Karpas-422 (cell line): ENCODE results near the gene LRRC74B. TPM values are rescaled to one million over a fixed set of nuclear protein-coding genes. Genes with fewer than 3 reads are reported as not detected.
"Not testable (repeated sequence)": the region's sequence is repeated elsewhere in the genome, so short reads cannot be mapped to it uniquely, and the experiment has no call there.

ENCODE experiments used
- DNase-seq: peaks from one replicate; pipeline ENCODE4 v3.0.0-alpha.2; 2015
- H2AFZ ChIP-seq: fragments of 200-600 bp; sonication (generic); 2 replicates; pipeline ENCODE4 v1.6.1; 2014; ENCODE audit warnings: antibody characterized with exemption, low read length, mixed read lengths
- H3K27ac ChIP-seq: fragments of 200-600 bp; sonication (generic); 2 replicates; pipeline ENCODE4 v1.5.1; 2014; ENCODE audit warnings: mild to moderate bottlenecking, low read length, moderate library complexity
- H3K27me3 ChIP-seq: fragments of 200-600 bp; sonication (generic); 2 replicates; pipeline ENCODE4 v1.6.1; 2014; ENCODE audit warnings: low read length, mixed read lengths
- H3K36me3 ChIP-seq: fragments of 200-600 bp; sonication (generic); 2 replicates; pipeline ENCODE4 v1.6.1; 2014; ENCODE audit warnings: low read length, mixed read lengths; ENCODE audit not compliant: insufficient read depth
- H3K4me1 ChIP-seq: fragments of 200-600 bp; sonication (generic); 2 replicates; pipeline ENCODE4 v1.6.1; 2014; ENCODE audit warnings: mild to moderate bottlenecking, low read length, mixed read lengths
- H3K4me2 ChIP-seq: fragments of 200-600 bp; sonication (generic); 2 replicates; pipeline ENCODE4 v1.6.1; 2014; ENCODE audit warnings: low read length, low read depth, mild to moderate bottlenecking; ENCODE audit not compliant: poor library complexity, severe bottlenecking
- H3K4me3 ChIP-seq: fragments of 200-600 bp; sonication (generic); 2 replicates; pipeline ENCODE4 v1.5.1; 2014; ENCODE audit warnings: mild to moderate bottlenecking, antibody characterized with exemption, low read length, mixed read lengths
- H3K79me2 ChIP-seq: fragments of 200-600 bp; sonication (generic); 2 replicates; pipeline ENCODE4 v1.6.1; 2014; ENCODE audit warnings: mild to moderate bottlenecking, low read length, mixed read lengths
- H3K9ac ChIP-seq: fragments of 200-600 bp; sonication (generic); 2 replicates; pipeline ENCODE4 v1.6.0; 2014; ENCODE audit warnings: low read length
- H3K9me2 ChIP-seq: fragments of 200-600 bp; sonication (generic), shearing (Covaris generic); replicated peaks from 2 replicates; pipeline ENCODE4 v1.6.0; 2014; ENCODE audit warnings: mild to moderate bottlenecking, low read length, moderate library complexity; ENCODE audit not compliant: insufficient read depth
- H3K9me3 ChIP-seq: fragments of 300-700, 200-600 bp; sonication (generic); 2 replicates; pipeline ENCODE4 v1.6.1; 2014; ENCODE audit warnings: low read length, mixed read lengths
- H4K20me1 ChIP-seq: fragments of 200-600 bp; sonication (generic); 2 replicates; pipeline ENCODE4 v1.6.1; 2014; ENCODE audit warnings: mild to moderate bottlenecking, antibody characterized with exemption, low read length, low read depth; ENCODE audit not compliant: insufficient read depth
- total RNA-seq: library from RNA; depleted of rRNA; stranded (reverse); fragments of >200 nt; shearing (Covaris generic); gene quantifications from 2 replicates; pipeline ENCODE4 v1.2.3, GENCODE V29; 2014; ENCODE audit warnings: low replicate concordance

Gene LRRC74B
- total RNA-seq, 1 experiment from 2014 or later = not detected

- peaks cover 35% of the 10 kb centered on the region for H3K4me1 ChIP-seq
- no peak overlapping the region for H2AFZ ChIP-seq
- H3K9ac ChIP-seq = no peak overlapping the region
- H3K36me3 ChIP-seq = no peaks in the 10 kb centered on the region
- no peaks in the 10 kb centered on the region for H3K27me3 ChIP-seq
- H4K20me1 ChIP-seq = no peaks in the 10 kb centered on the region
- no peaks in the 10 kb centered on the region for H3K79me2 ChIP-seq
- no peak overlapping the region for H3K4me3 ChIP-seq
- no peaks in the 10 kb centered on the region for H3K9me3 ChIP-seq
- H3K4me2 ChIP-seq = no peak overlapping the region
- no peak overlapping the region for H3K27ac ChIP-seq
- DNase-seq = no peak
- H3K9me2 ChIP-seq = no peaks in the 10 kb centered on the region
Measured at GRCh38 chr22:21047035-21047661, 1.4 kb downstream of the LRRC74B start.

GRCh38 chr22:21047730-21048129 is 2.0 kb downstream of the LRRC74B start:
- Histone ChIP-seq H4K20me1 (no peaks in the 10 kb centered on the region), H2AFZ (no peak overlapping the region), H3K9me2 (no peaks in the 10 kb centered on the region), H3K27ac (no peak overlapping the region), H3K9ac (no peak overlapping the region), H3K4me1 (peaks cover 35% of the 10 kb centered on the region), H3K79me2 (no peaks in the 10 kb centered on the region), H3K4me2 (no peak overlapping the region), H3K36me3 (no peaks in the 10 kb centered on the region), H3K4me3 (no peak overlapping the region), H3K27me3 (no peaks in the 10 kb centered on the region), H3K9me3 (no peaks in the 10 kb centered on the region)
- DNase-seq = no peak

GRCh38 chr22:21048448-21048847 is 2.7 kb downstream of the LRRC74B start:
- H3K36me3 ChIP-seq, H2AFZ ChIP-seq, H3K9ac ChIP-seq, H3K27me3 ChIP-seq, DNase-seq, H3K4me3 ChIP-seq, H3K9me3 ChIP-seq, H3K9me2 ChIP-seq, H3K79me2 ChIP-seq, H4K20me1 ChIP-seq, H3K27ac ChIP-seq, H3K4me2 ChIP-seq: not testable (repeated sequence)
- H3K4me1 ChIP-seq = peaks cover 35% of the 10 kb centered on the region

- H3K9ac ChIP-seq = not testable (repeated sequence)
Measured at GRCh38 chr22:21048965-21049364, 3.2 kb downstream of the LRRC74B start.

GRCh38 chr22:21051145-21051830 is 5.5 kb downstream of the LRRC74B start:
- no peaks in the 10 kb centered on the region for H3K79me2 ChIP-seq
- no peaks in the 10 kb centered on the region for H4K20me1 ChIP-seq
- H3K9ac ChIP-seq = no peak overlapping the region
- no peaks in the 10 kb centered on the region for H3K27me3 ChIP-seq
- no peaks in the 10 kb centered on the region for H3K36me3 ChIP-seq
- H2AFZ ChIP-seq = no peak overlapping the region
- H3K9me3 ChIP-seq = no peaks in the 10 kb centered on the region
- H3K9me2 ChIP-seq = no peaks in the 10 kb centered on the region
- H3K4me3 ChIP-seq = no peak overlapping the region
- H3K27ac ChIP-seq = no peak overlapping the region
- H3K4me2 ChIP-seq = no peak overlapping the region
- DNase-seq = peak; percentile 21
- peaks cover 11% of the 10 kb centered on the region for H3K4me1 ChIP-seq

More at GRCh38 chr22:21048965-21049364, 3.2 kb downstream of the LRRC74B start:
- not testable (repeated sequence) for H3K36me3 ChIP-seq, H3K9me3 ChIP-seq, H2AFZ ChIP-seq, H3K4me3 ChIP-seq, H3K9me2 ChIP-seq, H3K79me2 ChIP-seq, DNase-seq, H3K4me2 ChIP-seq, H4K20me1 ChIP-seq, H3K27ac ChIP-seq, H3K27me3 ChIP-seq
- H3K4me1 ChIP-seq = peaks cover 29% of the 10 kb centered on the region

GRCh38 chr22:21051831-21052400 is 6.2 kb downstream of the LRRC74B start:
- peak; percentile 41 for DNase-seq
- Histone ChIP-seq H3K4me2 (no peak overlapping the region), H3K9me2 (no peaks in the 10 kb centered on the region), H4K20me1 (no peaks in the 10 kb centered on the region), H3K36me3 (no peaks in the 10 kb centered on the region), H3K79me2 (no peaks in the 10 kb centered on the region), H3K4me3 (no peak overlapping the region), H2AFZ (no peak overlapping the region), H3K27ac (no peak overlapping the region), H3K27me3 (no peaks in the 10 kb centered on the region), H3K9me3 (no peaks in the 10 kb centered on the region), H3K9ac (no peak overlapping the region), H3K4me1 (peaks cover 11% of the 10 kb centered on the region)

GRCh38 chr22:21052715-21053459 is 7.1 kb downstream of the LRRC74B start:
- H3K9ac ChIP-seq = no peak overlapping the region
- no peaks in the 10 kb centered on the region for H3K36me3 ChIP-seq
- no peak for DNase-seq
- no peaks in the 10 kb centered on the region for H3K9me2 ChIP-seq
- H3K79me2 ChIP-seq = no peaks in the 10 kb centered on the region
- H4K20me1 ChIP-seq = no peaks in the 10 kb centered on the region
- H3K4me3 ChIP-seq = no peak overlapping the region
- no peaks in the 10 kb centered on the region for H3K27me3 ChIP-seq
- H3K4me2 ChIP-seq = no peak overlapping the region
- peaks cover 11% of the 10 kb centered on the region for H3K4me1 ChIP-seq
- H3K9me3 ChIP-seq = no peaks in the 10 kb centered on the region
- H3K27ac ChIP-seq = no peak overlapping the region
- H2AFZ ChIP-seq = no peak overlapping the region

- peaks cover 11% of the 10 kb centered on the region for H3K4me1 ChIP-seq
- no peaks in the 10 kb centered on the region for H3K79me2 ChIP-seq
- no peaks in the 10 kb centered on the region for H3K9me3 ChIP-seq
- H3K27ac ChIP-seq = no peak overlapping the region
- H3K27me3 ChIP-seq = no peaks in the 10 kb centered on the region
- no peak overlapping the region for H3K9ac ChIP-seq
- no peaks in the 10 kb centered on the region for H4K20me1 ChIP-seq
- H3K4me2 ChIP-seq = no peak overlapping the region
- H3K4me3 ChIP-seq = no peak overlapping the region
- no peak for DNase-seq
- H3K36me3 ChIP-seq = no peaks in the 10 kb centered on the region
- H3K9me2 ChIP-seq = no peaks in the 10 kb centered on the region
- H2AFZ ChIP-seq = no peak overlapping the region
Measured at GRCh38 chr22:21054046-21054713, 8.4 kb downstream of the LRRC74B start.
